Measurements from ENCODE around the gene RBP4. TPM values are rescaled to one million over a fixed set of nuclear protein-coding genes. Genes with fewer than 3 reads are reported as not detected.

RBP4 gene
- total and polyA plus RNA-seq, 2 experiments from 2014 or later, result 0.86 TPM; not detected in 1

GRCh38 chr10:93600446-93601145 is 439 bp downstream of the RBP4 start:
- peak; percentile 44 to 62 for DNase-seq (ENCODE audit: low read depth in 1 of 2, low spot score in 1 of 2)
- H3K27ac ChIP-seq, result no peak overlapping the region
- no peaks in the 10 kb centered on the region for H3K4me1 ChIP-seq (ENCODE audit: low read depth)
- H3K9me3 ChIP-seq (ENCODE audit: low read depth), result no peaks in the 10 kb centered on the region
- peaks cover 74% of the 10 kb centered on the region for H3K27me3 ChIP-seq
- TF ChIP-seq CTCF (IDR thresholded peaks at IDR 0.05; ENCODE audit: low read depth, low read length), result no peak
- no peaks in the 10 kb centered on the region for H3K36me3 ChIP-seq
- H3K4me3 ChIP-seq, result peak overlapping the region; percentile 27

- no peak for DNase-seq (ENCODE audit: low read depth in 1 of 2, low spot score in 1 of 2)
- H3K27ac ChIP-seq, result no peak overlapping the region
- H3K9me3 ChIP-seq (ENCODE audit: low read depth), result no peaks in the 10 kb centered on the region
- peaks cover 66% of the 10 kb centered on the region for H3K27me3 ChIP-seq
- no peak for TF ChIP-seq CTCF (IDR thresholded peaks at IDR 0.05; ENCODE audit: low read depth, low read length)
- H3K36me3 ChIP-seq, result no peaks in the 10 kb centered on the region
- no peaks in the 10 kb centered on the region for H3K4me1 ChIP-seq (ENCODE audit: low read depth)
- no peak overlapping the region for H3K4me3 ChIP-seq
Observed at GRCh38 chr10:93599778-93600177, 1.3 kb downstream of the RBP4 start.

- Histone ChIP-seq H3K27ac (no peak overlapping the region), H3K4me1 (ENCODE audit: low read depth) (no peaks in the 10 kb centered on the region), H3K36me3 (no peaks in the 10 kb centered on the region), H3K4me3 (no peak overlapping the region), H3K27me3 (peaks cover 61% of the 10 kb centered on the region), H3K9me3 (ENCODE audit: low read depth) (no peaks in the 10 kb centered on the region)
- TF ChIP-seq CTCF (IDR thresholded peaks at IDR 0.05; ENCODE audit: low read depth, low read length), result no peak
- no peak for DNase-seq (ENCODE audit: low read depth in 1 of 2, low spot score in 1 of 2)
Observed at GRCh38 chr10:93599335-93599734, 1.7 kb downstream of the RBP4 start.

GRCh38 chr10:93598157-93598556 is 2.9 kb downstream of the RBP4 start:
- peak in 1 of 2 donors; percentile 7 for DNase-seq (ENCODE audit: low read depth in 1 of 2, low spot score in 1 of 2)
- Histone ChIP-seq H3K36me3 (no peaks in the 10 kb centered on the region), H3K4me1 (ENCODE audit: low read depth) (no peaks in the 10 kb centered on the region), H3K27ac (no peak overlapping the region), H3K27me3 (peaks cover 50% of the 10 kb centered on the region), H3K9me3 (ENCODE audit: low read depth) (no peaks in the 10 kb centered on the region), H3K4me3 (no peak overlapping the region)
- TF ChIP-seq CTCF (IDR thresholded peaks at IDR 0.05; ENCODE audit: low read depth, low read length), result no peak

- peaks cover 39% of the 10 kb centered on the region for H3K27me3 ChIP-seq
- TF ChIP-seq CTCF (IDR thresholded peaks at IDR 0.05; ENCODE audit: low read depth, low read length), result no peak
- H3K27ac ChIP-seq, result no peak overlapping the region
- no peaks in the 10 kb centered on the region for H3K4me1 ChIP-seq (ENCODE audit: low read depth)
- H3K9me3 ChIP-seq (ENCODE audit: low read depth), result no peaks in the 10 kb centered on the region
- no peaks in the 10 kb centered on the region for H3K36me3 ChIP-seq
- DNase-seq (ENCODE audit: low read depth in 1 of 2, low spot score in 1 of 2), result no peak
- H3K4me3 ChIP-seq, result no peak overlapping the region
Observed at GRCh38 chr10:93597075-93597599, 3.9 kb downstream of the RBP4 start.
